ENCODE results near the gene PDLIM1. TPM values are rescaled to one million over a fixed set of nuclear protein-coding genes. Genes with fewer than 3 reads are reported as not detected.

PDLIM1 gene
- total RNA-seq, 2 donors from 2014 or later = 93.9 to 158 TPM

DNA sequence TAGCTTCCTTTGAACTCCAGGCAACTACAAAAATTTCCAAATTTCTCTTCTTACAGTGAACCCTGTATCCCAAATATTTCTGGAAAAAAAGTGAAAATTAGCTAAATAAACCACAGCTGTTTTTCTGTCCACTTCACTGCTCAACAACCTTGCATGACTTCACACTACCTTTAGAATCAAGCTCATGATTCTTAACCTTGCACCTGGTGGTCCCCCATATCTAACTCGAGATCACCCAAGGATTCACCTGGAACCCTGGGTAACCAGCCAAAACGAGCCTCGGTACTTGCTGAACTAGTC lies 47.5 kb downstream of the PDLIM1 start:
- H3K4me1 Mint-ChIP-seq = peaks cover 19% of the 10 kb centered on the region
- no peaks in the 10 kb centered on the region for H3K27me3 ChIP-seq (ENCODE audit: control insufficient read depth, insufficient read depth, low read length, poor library complexity, severe bottlenecking)
- peaks cover 8% of the 10 kb centered on the region for H3K9me3 ChIP-seq (ENCODE audit: control insufficient read depth, low read length)
- H3K9ac ChIP-seq (ENCODE audit: extremely low read depth, low read length, poor library complexity, severe bottlenecking) = no peak overlapping the region
- DNase-seq = no peak
- TF ChIP-seq, protein P1, sequence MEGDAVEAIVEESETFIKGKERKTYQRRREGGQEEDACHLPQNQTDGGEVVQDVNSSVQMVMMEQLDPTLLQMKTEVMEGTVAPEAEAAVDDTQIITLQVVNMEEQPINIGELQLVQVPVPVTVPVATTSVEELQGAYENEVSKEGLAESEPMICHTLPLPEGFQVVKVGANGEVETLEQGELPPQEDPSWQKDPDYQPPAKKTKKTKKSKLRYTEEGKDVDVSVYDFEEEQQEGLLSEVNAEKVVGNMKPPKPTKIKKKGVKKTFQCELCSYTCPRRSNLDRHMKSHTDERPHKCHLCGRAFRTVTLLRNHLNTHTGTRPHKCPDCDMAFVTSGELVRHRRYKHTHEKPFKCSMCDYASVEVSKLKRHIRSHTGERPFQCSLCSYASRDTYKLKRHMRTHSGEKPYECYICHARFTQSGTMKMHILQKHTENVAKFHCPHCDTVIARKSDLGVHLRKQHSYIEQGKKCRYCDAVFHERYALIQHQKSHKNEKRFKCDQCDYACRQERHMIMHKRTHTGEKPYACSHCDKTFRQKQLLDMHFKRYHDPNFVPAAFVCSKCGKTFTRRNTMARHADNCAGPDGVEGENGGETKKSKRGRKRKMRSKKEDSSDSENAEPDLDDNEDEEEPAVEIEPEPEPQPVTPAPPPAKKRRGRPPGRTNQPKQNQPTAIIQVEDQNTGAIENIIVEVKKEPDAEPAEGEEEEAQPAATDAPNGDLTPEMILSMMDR (conservative IDR thresholded peaks at IDR 0.05) = peak; percentile 6
- H3K36me3 Mint-ChIP-seq (ENCODE audit: low read depth) = peaks cover 67% of the 10 kb centered on the region
- WGBS, 2 experiments (ENCODE audit: insufficient coverage in 1 of 2, insufficient read length in 1 of 2) = 78% methylated on average over 3 of the region's 3 CpGs; no CpG with 5 or more reads in 1 of the 2 experiments
- H3K27ac ChIP-seq (ENCODE audit: low read depth, low read length) = no peak overlapping the region
- H3K27me3 Mint-ChIP-seq (ENCODE audit: insufficient read depth) = no peaks in the 10 kb centered on the region
- H3K9me3 Mint-ChIP-seq = peaks cover 8% of the 10 kb centered on the region
- peaks cover 11% of the 10 kb centered on the region for H3K4me1 ChIP-seq (ENCODE audit: control insufficient read depth, insufficient read depth, low read length)
- peaks cover 100% of the 10 kb centered on the region for H3K36me3 ChIP-seq (ENCODE audit: control insufficient read depth, insufficient read depth, low read length)
- H3K27ac Mint-ChIP-seq = no peak overlapping the region
- H3K4me3 Mint-ChIP-seq = no peak overlapping the region
- H3K4me3 ChIP-seq (ENCODE audit: low read length) = no peak overlapping the region

GRCh38 chr10:95242581-95243317 lies 48.1 kb downstream of the PDLIM1 start:
- Histone ChIP-seq H3K27ac (ENCODE audit: low read depth, low read length) (no peak overlapping the region), H3K4me1 (ENCODE audit: control insufficient read depth, insufficient read depth, low read length) (peaks cover 11% of the 10 kb centered on the region), H3K9me3 (ENCODE audit: control insufficient read depth, low read length) (peaks cover 8% of the 10 kb centered on the region), H3K36me3 (ENCODE audit: control insufficient read depth, insufficient read depth, low read length) (peaks cover 100% of the 10 kb centered on the region), H3K9ac (ENCODE audit: extremely low read depth, low read length, poor library complexity, severe bottlenecking) (no peak overlapping the region), H3K4me3 (ENCODE audit: low read length) (no peak overlapping the region), H3K27me3 (ENCODE audit: control insufficient read depth, insufficient read depth, low read length, poor library complexity, severe bottlenecking) (no peaks in the 10 kb centered on the region)
- WGBS, 2 experiments (ENCODE audit: insufficient coverage in 1 of 2, insufficient read length in 1 of 2) = 80 to 85% methylated on average over 7 to 8 of the region's 8 CpGs
- Mint-ChIP-seq H3K4me1 (peaks cover 14% of the 10 kb centered on the region), H3K27me3 (ENCODE audit: insufficient read depth) (no peaks in the 10 kb centered on the region), H3K36me3 (ENCODE audit: low read depth) (peaks cover 67% of the 10 kb centered on the region), H3K4me3 (no peak overlapping the region), H3K9me3 (peaks cover 8% of the 10 kb centered on the region), H3K27ac (no peak overlapping the region)
- peak; percentile 82 for DNase-seq
- TF ChIP-seq, protein P1 (conservative IDR thresholded peaks at IDR 0.05) = peak; percentile 86

DNA sequence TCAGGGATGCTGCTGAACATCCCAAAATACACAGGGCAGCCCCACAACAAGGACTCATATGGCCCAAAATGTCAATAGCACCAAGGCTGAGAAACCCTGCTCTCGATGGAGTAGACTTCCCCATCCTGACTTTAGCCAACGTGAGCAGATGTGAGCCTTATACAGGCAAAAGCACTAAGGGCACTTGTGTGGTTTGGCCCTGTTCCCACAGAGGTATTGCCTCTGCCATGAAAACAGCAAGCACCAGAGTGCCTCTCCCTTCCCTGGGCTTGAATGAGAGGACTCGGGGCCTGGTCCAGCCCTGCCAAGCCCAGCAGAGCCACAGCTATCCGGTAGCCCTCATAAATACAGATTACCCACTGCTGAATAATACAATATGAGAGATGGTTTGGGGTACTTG lies 49.3 kb downstream of the PDLIM1 start:
- no peak for DNase-seq
- WGBS, 2 experiments (ENCODE audit: insufficient coverage in 1 of 2, insufficient read length in 1 of 2) = 80 to 96% methylated on average over 2 to 3 of the region's 4 CpGs
- Histone ChIP-seq H3K27ac (ENCODE audit: low read depth, low read length) (no peak overlapping the region), H3K36me3 (ENCODE audit: control insufficient read depth, insufficient read depth, low read length) (peaks cover 100% of the 10 kb centered on the region), H3K27me3 (ENCODE audit: control insufficient read depth, insufficient read depth, low read length, poor library complexity, severe bottlenecking) (no peaks in the 10 kb centered on the region), H3K4me1 (ENCODE audit: control insufficient read depth, insufficient read depth, low read length) (peaks cover under 1% of the 10 kb centered on the region), H3K9me3 (ENCODE audit: control insufficient read depth, low read length) (peaks cover 8% of the 10 kb centered on the region), H3K9ac (ENCODE audit: extremely low read depth, low read length, poor library complexity, severe bottlenecking) (no peak overlapping the region), H3K4me3 (ENCODE audit: low read length) (no peak overlapping the region)
- peaks cover 5% of the 10 kb centered on the region for H3K4me1 Mint-ChIP-seq
- H3K4me3 Mint-ChIP-seq = no peak overlapping the region
- TF ChIP-seq, protein P1 (conservative IDR thresholded peaks at IDR 0.05) = no peak
- peaks cover 76% of the 10 kb centered on the region for H3K36me3 Mint-ChIP-seq (ENCODE audit: low read depth)
- peaks cover 8% of the 10 kb centered on the region for H3K9me3 Mint-ChIP-seq
- H3K27me3 Mint-ChIP-seq (ENCODE audit: insufficient read depth) = no peaks in the 10 kb centered on the region
- no peak overlapping the region for H3K27ac Mint-ChIP-seq
